ENCODE measurements around the gene SON. TPM values are rescaled to one million over a fixed set of nuclear protein-coding genes. Genes with fewer than 3 reads are reported as not detected.

The SON gene
- total and polyA plus RNA-seq, 2 of the 13 experiments (the other 11 are each of a cell fraction or from before 2014, with no cell fraction given), result 61.3 to 78.3 TPM

DNA sequence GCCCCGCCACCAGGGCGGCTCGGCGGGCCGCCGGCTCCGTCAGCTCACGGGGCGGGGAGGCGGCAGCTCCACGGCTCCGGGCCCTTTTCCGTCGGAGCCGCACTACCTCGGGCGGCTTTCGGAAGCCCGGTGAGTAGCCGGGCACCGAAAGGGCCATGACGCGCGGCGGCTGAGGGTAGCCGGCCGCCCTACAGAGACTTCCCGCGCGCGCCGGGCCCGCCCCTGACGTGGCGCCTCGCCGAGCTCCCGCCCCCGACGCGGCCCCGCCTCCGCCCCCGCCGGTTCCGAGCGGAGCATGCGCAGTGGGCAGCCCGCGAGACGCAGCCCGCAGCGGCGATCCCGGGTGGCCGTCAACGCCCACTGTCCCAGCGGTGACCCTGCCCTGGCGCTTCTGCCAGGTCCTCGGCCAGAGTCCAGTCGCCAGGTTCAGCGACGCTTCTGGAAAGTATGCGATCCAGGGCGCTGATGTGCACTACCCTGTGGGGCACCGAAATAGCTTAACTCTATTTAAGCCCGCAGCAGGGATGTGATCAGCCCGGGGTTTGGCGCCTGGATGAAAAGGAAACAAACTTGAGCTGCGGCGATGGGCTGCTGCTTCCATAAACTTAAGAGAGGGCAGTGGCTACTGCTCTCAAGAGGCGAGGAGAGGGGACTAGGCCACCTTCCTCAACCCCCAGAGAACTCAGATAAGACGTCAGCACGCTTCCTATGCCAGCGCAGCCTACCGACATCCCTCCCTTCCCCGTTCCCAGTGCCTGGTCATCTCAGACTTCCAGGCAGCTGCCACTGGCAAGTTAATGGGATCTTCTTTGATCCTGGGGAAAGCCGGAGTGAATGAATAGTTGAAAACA lies 45.9 kb downstream of the SON start, which contains the start of gene DONSON (continued):
- TF ChIP-seq, protein P1, sequence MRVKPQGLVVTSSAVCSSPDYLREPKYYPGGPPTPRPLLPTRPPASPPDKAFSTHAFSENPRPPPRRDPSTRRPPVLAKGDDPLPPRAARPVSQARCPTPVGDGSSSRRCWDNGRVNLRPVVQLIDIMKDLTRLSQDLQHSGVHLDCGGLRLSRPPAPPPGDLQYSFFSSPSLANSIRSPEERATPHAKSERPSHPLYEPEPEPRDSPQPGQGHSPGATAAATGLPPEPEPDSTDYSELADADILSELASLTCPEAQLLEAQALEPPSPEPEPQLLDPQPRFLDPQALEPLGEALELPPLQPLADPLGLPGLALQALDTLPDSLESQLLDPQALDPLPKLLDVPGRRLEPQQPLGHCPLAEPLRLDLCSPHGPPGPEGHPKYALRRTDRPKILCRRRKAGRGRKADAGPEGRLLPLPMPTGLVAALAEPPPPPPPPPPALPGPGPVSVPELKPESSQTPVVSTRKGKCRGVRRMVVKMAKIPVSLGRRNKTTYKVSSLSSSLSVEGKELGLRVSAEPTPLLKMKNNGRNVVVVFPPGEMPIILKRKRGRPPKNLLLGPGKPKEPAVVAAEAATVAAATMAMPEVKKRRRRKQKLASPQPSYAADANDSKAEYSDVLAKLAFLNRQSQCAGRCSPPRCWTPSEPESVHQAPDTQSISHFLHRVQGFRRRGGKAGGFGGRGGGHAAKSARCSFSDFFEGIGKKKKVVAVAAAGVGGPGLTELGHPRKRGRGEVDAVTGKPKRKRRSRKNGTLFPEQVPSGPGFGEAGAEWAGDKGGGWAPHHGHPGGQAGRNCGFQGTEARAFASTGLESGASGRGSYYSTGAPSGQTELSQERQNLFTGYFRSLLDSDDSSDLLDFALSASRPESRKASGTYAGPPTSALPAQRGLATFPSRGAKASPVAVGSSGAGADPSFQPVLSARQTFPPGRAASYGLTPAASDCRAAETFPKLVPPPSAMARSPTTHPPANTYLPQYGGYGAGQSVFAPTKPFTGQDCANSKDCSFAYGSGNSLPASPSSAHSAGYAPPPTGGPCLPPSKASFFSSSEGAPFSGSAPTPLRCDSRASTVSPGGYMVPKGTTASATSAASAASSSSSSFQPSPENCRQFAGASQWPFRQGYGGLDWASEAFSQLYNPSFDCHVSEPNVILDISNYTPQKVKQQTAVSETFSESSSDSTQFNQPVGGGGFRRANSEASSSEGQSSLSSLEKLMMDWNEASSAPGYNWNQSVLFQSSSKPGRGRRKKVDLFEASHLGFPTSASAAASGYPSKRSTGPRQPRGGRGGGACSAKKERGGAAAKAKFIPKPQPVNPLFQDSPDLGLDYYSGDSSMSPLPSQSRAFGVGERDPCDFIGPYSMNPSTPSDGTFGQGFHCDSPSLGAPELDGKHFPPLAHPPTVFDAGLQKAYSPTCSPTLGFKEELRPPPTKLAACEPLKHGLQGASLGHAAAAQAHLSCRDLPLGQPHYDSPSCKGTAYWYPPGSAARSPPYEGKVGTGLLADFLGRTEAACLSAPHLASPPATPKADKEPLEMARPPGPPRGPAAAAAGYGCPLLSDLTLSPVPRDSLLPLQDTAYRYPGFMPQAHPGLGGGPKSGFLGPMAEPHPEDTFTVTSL (CRISPR knock-in tag; IDR thresholded peaks at IDR 0.05; ENCODE audit: borderline replicate concordance), result no peak
- TF ChIP-seq ZC3H13 (CRISPR knock-in tag; IDR thresholded peaks at IDR 0.05) (peak; percentile 94), KLF15 (CRISPR knock-in tag; IDR thresholded peaks at IDR 0.05; ENCODE audit: borderline replicate concordance) (no peak), KDM3A (CRISPR knock-in tag; IDR thresholded peaks at IDR 0.05; ENCODE audit: low read depth) (peak; percentile 70; the same call in 1 of the 2 replicates), MEIS1 (CRISPR knock-in tag; IDR thresholded peaks at IDR 0.05; ENCODE audit: borderline replicate concordance) (no peak), HIVEP1 (CRISPR knock-in tag; IDR thresholded peaks at IDR 0.05) (peak; percentile 83; the same call in 1 of the 2 replicates), RXRB (CRISPR knock-in tag; IDR thresholded peaks at IDR 0.05; ENCODE audit: borderline replicate concordance) (peak; percentile 86), ZNF883 (CRISPR knock-in tag; IDR thresholded peaks at IDR 0.05; ENCODE audit: not compliant biosample characterization) (peak; percentile 55), RBFOX2 (IDR thresholded peaks at IDR 0.05; ENCODE audit: low read depth, low read length) (peak; percentile 78), PAWR (CRISPR knock-in tag; IDR thresholded peaks at IDR 0.05; ENCODE audit: borderline replicate concordance) (0 out of 2 replicates have a peak, but pooled peaks have one; percentile 69), PCBP2 (optimal IDR thresholded peaks at IDR 0.05; ENCODE audit: low read depth, low read length, poor library complexity, severe bottlenecking) (no peak), ZNF558 (CRISPR knock-in tag; IDR thresholded peaks at IDR 0.05; ENCODE audit: borderline replicate concordance) (no peak), ISX (CRISPR knock-in tag; conservative IDR thresholded peaks at IDR 0.05) (peak; percentile 75; the same call in 1 of the 2 replicates)
- TF ChIP-seq, protein P2, sequence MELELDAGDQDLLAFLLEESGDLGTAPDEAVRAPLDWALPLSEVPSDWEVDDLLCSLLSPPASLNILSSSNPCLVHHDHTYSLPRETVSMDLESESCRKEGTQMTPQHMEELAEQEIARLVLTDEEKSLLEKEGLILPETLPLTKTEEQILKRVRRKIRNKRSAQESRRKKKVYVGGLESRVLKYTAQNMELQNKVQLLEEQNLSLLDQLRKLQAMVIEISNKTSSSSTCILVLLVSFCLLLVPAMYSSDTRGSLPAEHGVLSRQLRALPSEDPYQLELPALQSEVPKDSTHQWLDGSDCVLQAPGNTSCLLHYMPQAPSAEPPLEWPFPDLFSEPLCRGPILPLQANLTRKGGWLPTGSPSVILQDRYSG (CRISPR knock-in tag; IDR thresholded peaks at IDR 0.05), result 0 out of 2 replicates have a peak, but pooled peaks have one; percentile 73
- TF ChIP-seq, protein P3, sequence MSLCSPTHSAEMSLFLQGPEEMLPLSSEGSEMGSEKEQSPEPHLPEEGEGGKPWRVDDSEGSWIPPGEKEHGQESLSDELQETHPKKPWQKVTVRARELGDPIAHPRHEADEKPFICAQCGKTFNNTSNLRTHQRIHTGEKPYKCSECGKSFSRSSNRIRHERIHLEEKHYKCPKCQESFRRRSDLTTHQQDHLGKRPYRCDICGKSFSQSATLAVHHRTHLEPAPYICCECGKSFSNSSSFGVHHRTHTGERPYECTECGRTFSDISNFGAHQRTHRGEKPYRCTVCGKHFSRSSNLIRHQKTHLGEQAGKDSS (CRISPR knock-in tag; IDR thresholded peaks at IDR 0.05; ENCODE audit: borderline replicate concordance, low read depth), result peak; percentile 61; the same call in 1 of the 2 replicates

All from HepG2 (cell line).